RWPE2 (cell line): ENCODE data around the gene GALNT10.
A peak's percentile ranks its signal among the peaks of the same experiment; 100 is the strongest.

Experiments
- ATAC-seq: fragments of 200-7000 bp; cut with Tn5 transposase; 3 replicates; pipeline ENCODE4 v1.9.1; 2021; ENCODE audit warnings: low read depth
- DNase-seq: peaks from one replicate; pipeline ENCODE4 v3.0.0-alpha.2; 2020; ENCODE audit warnings: low spot score
- H3K27ac ChIP-seq: fragments of 450-650 bp; 2 replicates; pipeline ENCODE4 v1.5.1; 2017; ENCODE audit warnings: mild to moderate bottlenecking; ENCODE audit not compliant: poor library complexity, severe bottlenecking
- H3K27me3 ChIP-seq: fragments of 250-450 bp; sonication (Bioruptor Pico); 2 replicates; pipeline ENCODE4 v1.5.1; 2021; ENCODE audit warnings: mild to moderate bottlenecking, moderate library complexity; ENCODE audit not compliant: insufficient read depth, poor library complexity, severe bottlenecking
- H3K36me3 ChIP-seq: fragments of 250-450 bp; sonication (Bioruptor Pico); 2 replicates; pipeline ENCODE4 v1.5.1; 2020; ENCODE audit warnings: low read depth, mild to moderate bottlenecking, moderate library complexity
- H3K4me1 ChIP-seq: fragments of 250-450 bp; sonication (Bioruptor Pico); 2 replicates; pipeline ENCODE4 v1.5.1; 2021; ENCODE audit warnings: mild to moderate bottlenecking, moderate library complexity; ENCODE audit not compliant: insufficient read depth, poor library complexity, severe bottlenecking
- H3K4me3 ChIP-seq: fragments of 250-450 bp; sonication (Bioruptor Pico); 2 replicates; pipeline ENCODE4 v1.5.1; 2021; ENCODE audit warnings: mild to moderate bottlenecking, moderate library complexity; ENCODE audit not compliant: severe bottlenecking
- H3K9me3 ChIP-seq: fragments of 250-450 bp; sonication (Bioruptor Pico); 2 replicates; pipeline ENCODE4 v1.5.1; 2021; ENCODE audit warnings: mild to moderate bottlenecking, moderate library complexity; ENCODE audit not compliant: severe bottlenecking
- TF ChIP-seq, protein P1 (sequence below): fragments of 450-650 bp; IDR thresholded peaks from one replicate; pipeline ENCODE4 v1.5.1; 2017; ENCODE audit warnings: mild to moderate bottlenecking, moderate library complexity; ENCODE audit not compliant: poor library complexity, severe bottlenecking

Gene GALNT10

DNA sequence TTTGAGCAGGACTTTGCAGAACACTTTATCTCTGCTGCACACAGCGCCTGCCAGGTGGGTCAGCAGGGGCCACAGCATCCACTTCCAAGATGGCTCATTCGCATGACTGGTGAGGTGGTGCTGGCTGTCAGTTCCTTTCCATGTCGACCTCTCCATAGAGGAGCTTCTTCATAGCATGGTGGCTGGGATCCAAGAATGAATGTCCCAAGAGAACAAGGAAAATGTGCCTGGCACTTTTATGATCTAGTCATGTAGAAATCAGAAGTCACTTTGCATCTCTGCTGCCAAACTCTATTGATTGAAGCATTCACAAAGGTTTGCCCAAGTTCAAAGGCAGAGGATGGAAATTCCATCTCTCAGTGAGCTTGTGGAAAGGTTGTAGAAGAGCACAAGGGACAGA lies 85.0 kb downstream of the GALNT10 start:
- ATAC-seq, result no peak
- H3K27ac ChIP-seq, result no peak overlapping the region
- TF ChIP-seq, protein P1, sequence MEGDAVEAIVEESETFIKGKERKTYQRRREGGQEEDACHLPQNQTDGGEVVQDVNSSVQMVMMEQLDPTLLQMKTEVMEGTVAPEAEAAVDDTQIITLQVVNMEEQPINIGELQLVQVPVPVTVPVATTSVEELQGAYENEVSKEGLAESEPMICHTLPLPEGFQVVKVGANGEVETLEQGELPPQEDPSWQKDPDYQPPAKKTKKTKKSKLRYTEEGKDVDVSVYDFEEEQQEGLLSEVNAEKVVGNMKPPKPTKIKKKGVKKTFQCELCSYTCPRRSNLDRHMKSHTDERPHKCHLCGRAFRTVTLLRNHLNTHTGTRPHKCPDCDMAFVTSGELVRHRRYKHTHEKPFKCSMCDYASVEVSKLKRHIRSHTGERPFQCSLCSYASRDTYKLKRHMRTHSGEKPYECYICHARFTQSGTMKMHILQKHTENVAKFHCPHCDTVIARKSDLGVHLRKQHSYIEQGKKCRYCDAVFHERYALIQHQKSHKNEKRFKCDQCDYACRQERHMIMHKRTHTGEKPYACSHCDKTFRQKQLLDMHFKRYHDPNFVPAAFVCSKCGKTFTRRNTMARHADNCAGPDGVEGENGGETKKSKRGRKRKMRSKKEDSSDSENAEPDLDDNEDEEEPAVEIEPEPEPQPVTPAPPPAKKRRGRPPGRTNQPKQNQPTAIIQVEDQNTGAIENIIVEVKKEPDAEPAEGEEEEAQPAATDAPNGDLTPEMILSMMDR, result no peak
- H3K27me3 ChIP-seq, result no peaks in the 10 kb centered on the region
- H3K9me3 ChIP-seq, result no peaks in the 10 kb centered on the region
- no peak for DNase-seq
- H3K4me1 ChIP-seq, result no peaks in the 10 kb centered on the region
- no peak overlapping the region for H3K4me3 ChIP-seq
- no peaks in the 10 kb centered on the region for H3K36me3 ChIP-seq

DNA sequence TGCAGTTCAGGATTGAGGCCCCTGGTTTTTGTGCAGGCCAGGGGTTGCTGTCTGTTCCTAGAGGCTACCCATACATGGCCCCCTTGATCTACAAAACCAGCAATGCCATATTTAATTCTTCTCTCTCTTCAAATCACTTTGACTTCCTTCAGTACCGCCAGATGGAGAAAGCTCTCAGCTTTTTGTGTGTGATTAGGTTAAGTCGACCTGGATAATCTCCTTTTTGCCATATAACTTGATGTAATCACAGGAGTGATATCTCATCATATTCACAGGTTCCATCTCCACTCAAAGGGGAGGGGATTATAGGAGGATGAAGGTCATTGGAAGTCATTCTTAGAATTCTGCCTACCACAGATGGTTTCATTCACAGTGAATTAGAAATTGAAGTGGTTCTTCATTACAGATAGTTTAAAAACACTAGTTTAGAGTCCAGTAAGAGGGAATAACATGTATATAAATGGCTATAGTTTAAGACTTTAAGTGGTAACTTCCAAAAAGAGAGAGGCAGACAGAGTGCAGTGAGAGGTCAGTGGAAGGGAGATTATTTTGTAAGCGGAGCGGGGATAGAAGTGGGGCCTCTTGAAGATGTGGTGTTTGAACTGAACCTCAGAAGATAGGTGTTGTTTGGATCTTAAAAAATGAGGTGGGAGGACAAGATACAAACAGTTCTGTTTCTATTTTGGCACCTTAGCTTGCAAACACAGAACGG lies 85.9 kb downstream of the GALNT10 start:
- no peak overlapping the region for H3K4me3 ChIP-seq
- no peak overlapping the region for H3K27ac ChIP-seq
- no peak for ATAC-seq
- TF ChIP-seq, protein P1, result no peak
- DNase-seq, result no peak
- H3K4me1 ChIP-seq, result no peaks in the 10 kb centered on the region
- H3K9me3 ChIP-seq, result no peaks in the 10 kb centered on the region
- no peaks in the 10 kb centered on the region for H3K36me3 ChIP-seq
- H3K27me3 ChIP-seq, result no peaks in the 10 kb centered on the region

DNA sequence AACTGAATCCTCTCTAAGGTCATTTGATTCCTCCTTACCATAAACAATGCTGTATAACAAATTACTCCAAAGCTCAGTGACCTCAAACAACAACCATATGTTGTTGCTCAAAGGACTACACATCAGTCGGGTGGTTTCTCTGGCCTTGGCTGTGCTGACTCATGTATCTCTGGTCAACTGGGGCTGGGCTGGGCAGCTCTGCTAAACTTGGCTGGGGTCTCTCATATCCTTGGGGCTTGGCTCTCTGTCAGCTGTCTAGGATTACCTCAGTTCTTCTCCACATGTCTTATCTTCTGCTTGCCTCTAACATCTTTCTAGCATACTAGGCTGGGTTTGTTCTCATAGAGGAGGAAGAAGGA lies 86.4 kb downstream of the GALNT10 start:
- no peak; the same call in 2 of the 3 replicates for ATAC-seq
- DNase-seq, result no peak

DNA sequence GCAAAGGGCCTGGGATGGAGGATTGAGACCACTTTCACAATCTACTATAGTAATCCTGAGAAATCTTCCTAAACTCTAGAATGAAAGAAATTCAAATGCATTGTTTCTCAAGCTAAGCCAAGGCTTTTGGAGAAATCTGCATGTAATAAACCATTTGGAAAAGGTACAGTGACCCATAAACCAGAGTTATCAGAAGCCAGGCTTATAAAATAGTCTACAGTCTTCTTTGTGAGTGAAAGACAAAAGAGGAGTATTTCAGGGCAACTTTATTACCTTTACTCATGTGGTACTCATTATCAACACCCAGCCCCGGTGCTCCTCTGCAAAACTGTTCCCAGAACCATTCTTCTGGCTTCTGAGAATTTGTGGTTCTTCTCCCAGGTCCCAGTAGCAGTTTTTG lies 87.0 kb downstream of the GALNT10 start:
- no peak for DNase-seq
- TF ChIP-seq, protein P1, result no peak
- Histone ChIP-seq H3K4me3 (no peak overlapping the region), H3K9me3 (no peaks in the 10 kb centered on the region), H3K4me1 (no peaks in the 10 kb centered on the region), H3K27ac (no peak overlapping the region), H3K27me3 (no peaks in the 10 kb centered on the region), H3K36me3 (no peaks in the 10 kb centered on the region)
- no peak for ATAC-seq

More for the DNA sequence above, 86.4 kb downstream of the GALNT10 start:
- Histone ChIP-seq H3K9me3 (no peaks in the 10 kb centered on the region), H3K4me1 (no peaks in the 10 kb centered on the region), H3K4me3 (no peak overlapping the region), H3K36me3 (no peaks in the 10 kb centered on the region), H3K27ac (no peak overlapping the region), H3K27me3 (no peaks in the 10 kb centered on the region)
- TF ChIP-seq, protein P1, result no peak

DNA sequence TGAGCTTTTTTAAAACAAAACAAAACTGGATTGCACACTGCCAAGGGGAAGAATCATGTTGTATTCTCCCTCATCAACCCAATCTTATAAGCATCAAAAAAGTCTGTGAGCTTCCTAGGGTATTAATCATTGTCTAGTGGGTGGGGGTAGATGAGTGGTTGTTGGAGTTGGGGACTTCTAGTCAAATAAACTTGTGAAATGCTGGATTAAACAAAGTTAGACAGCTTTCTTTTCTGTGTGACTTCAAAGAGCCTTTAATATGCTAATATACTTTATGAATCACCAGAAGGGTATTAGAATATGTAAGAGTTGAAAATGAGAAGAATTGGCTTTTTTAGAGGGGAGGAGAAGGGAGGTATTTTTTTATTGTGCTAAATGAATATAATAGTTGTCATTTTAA lies 87.7 kb downstream of the GALNT10 start:
- ATAC-seq (peak; percentile 13; the same call in 1 of the 3 replicates), DNase-seq (no peak)
- H3K27me3 ChIP-seq, result no peaks in the 10 kb centered on the region
- no peak overlapping the region for H3K27ac ChIP-seq
- H3K36me3 ChIP-seq, result no peaks in the 10 kb centered on the region
- TF ChIP-seq, protein P1, result no peak
- no peaks in the 10 kb centered on the region for H3K4me1 ChIP-seq
- H3K4me3 ChIP-seq, result no peak overlapping the region
- no peaks in the 10 kb centered on the region for H3K9me3 ChIP-seq
